ENCODE measurements around the gene TIMM13.
"Not testable (repeated sequence)": the region's sequence is repeated elsewhere in the genome, so short reads cannot be mapped to it uniquely, and the experiment has no call there.

TIMM13 gene

GRCh38 chr19:2415281-2415972, 12.0 kb downstream of the TIMM13 start:
- DNase-seq (ENCODE audit: low spot score) = no peak

DNA sequence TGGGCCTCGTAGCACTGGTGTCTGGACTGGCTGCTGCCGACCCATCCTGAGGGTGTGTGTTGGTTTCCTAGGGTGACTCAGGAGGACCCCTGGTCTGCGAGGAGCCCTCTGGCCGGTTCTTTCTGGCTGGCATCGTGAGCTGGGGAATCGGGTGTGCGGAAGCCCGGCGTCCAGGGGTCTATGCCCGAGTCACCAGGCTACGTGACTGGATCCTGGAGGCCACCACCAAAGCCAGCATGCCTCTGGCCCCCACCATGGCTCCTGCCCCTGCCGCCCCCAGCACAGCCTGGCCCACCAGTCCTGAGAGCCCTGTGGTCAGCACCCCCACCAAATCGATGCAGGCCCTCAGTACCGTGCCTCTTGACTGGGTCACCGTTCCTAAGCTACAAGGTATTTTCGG, 13.8 kb downstream of the TIMM13 start:
- DNase-seq (ENCODE audit: low spot score) = no peak

DNA sequence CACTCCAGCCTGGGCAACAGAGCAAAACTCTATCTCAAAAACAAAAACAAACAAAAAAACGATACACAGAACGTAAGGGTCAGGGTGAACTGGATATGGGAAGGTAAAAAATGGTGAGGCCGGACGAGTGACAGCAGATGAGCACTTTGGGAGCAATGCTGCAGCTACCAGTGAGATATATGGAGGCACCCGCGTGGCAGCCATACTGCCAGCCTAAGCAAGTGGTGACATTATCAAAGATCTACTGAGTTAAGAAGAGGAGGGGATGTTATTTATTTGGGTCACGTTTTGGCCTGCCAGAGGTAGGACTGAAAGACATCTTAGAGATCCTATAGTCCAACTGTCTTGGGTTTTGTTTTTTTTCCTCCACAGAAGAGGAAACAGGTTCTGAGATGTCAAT, 14.2 kb downstream of the TIMM13 start:
- no peak for DNase-seq (ENCODE audit: low spot score)

DNA sequence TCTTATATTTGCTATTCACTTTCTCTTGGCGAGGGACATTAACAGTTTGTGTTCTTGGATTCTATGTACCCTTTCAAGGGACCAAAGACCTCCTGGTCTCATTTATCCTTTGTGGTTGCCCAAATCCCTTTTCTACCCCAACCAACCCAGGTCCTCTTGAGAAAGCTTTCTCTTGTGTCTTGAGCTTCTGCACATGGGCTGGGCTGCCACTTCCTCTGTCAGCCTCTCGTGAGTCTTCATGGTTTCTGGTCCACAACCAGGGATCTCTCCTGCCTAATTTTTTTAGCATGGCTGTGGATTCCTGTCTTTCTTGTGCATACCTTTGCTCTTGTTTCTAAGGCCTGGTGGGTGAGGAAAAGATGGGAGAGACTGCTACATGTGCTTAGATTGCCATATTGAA, 14.9 kb downstream of the TIMM13 start:
- no peak for DNase-seq (ENCODE audit: low spot score)

DNA sequence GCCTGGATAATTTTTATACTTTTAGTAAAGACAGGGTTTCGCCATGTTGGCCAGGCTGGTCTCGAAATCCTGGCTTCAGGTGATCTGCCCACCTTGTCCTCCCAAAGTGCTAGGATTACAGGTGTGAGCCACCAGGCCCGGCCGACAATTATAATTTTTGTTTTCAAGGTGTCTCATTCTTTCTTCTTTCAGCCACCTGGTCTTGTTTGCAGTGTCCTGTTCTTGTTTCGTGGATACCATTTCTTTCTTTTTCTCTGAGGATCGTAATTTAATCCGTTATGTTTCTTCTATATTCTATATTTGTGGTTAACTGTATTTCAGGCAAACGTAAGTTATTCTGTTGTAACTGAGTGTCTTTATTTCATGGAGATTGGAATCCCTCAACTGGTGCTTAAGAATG, 15.7 kb downstream of the TIMM13 start:
- no peak for DNase-seq (ENCODE audit: low spot score)

GRCh38 chr19:2410023-2410422, 17.4 kb downstream of the TIMM13 start:
- no peak for DNase-seq (ENCODE audit: low spot score)

GRCh38 chr19:2409352-2409912, 18.0 kb downstream of the TIMM13 start:
- DNase-seq (ENCODE audit: low spot score) = no peak

DNA sequence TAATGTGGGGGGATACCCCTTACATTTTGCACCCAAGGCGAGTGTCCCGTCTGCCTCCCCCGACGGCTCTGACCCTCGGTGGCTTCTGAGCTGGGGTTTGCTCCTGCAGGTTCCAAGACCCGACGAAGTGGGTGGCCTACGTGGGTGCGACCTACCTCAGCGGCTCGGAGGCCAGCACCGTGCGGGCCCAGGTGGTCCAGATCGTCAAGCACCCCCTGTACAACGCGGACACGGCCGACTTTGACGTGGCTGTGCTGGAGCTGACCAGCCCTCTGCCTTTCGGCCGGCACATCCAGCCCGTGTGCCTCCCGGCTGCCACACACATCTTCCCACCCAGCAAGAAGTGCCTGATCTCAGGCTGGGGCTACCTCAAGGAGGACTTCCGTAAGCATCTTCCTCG, 19.1 kb downstream of the TIMM13 start:
- no peak for DNase-seq (ENCODE audit: low spot score)

GRCh38 chr19:2399582-2399981, 27.8 kb downstream of the TIMM13 start:
- DNase-seq (ENCODE audit: low spot score) = no peak

DNA sequence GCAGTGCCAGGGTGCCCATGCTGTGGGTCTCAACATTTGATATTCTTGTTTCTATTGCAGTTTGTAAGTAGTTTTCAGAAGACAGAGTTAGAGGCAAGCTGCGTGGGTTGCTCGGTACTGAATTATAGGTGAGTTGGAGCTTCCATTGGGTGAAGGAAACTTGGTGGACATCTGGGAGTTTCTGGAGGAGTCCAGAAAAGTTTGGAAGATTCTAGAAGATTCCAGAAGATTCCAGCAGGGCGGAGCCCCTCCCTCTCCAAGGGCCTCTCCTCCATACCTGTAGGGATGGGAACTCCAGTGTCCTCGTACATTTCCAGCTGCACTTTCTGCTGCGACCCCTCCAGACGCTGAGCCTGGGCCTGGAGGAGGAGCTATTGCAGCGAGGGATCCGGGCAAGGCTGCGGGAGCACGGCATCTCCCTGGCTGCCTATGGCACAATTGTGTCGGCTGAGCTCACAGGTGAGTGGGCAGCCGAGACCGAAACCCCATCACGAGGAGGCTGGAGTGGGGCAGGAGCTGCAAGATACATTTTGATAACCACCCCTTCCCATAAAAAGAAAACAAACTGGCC, 28.6 kb downstream of the TIMM13 start:
- no peak for DNase-seq (ENCODE audit: low spot score)

DNA sequence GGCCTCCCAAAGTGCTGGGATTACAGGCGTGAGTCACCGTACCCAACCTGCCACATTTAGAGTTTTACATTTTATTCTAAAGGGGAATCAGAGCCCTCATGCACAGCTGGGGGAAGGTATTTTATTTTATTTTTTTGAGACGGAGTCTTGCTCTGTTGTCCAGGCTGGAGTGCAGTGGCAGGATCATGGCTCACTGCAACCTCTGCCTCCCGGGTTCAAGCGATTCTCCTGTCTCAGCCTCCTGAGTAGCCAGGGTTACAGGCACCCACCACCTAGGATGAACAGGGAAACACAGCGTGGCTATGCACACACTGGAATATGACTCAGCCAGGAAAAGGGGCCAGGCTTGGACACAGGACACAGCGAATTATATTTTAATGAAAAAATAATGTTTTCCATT, 30.2 kb downstream of the TIMM13 start:
- not testable (repeated sequence) for DNase-seq (ENCODE audit: low spot score)

GRCh38 chr19:2395293-2395829, 32.0 kb downstream of the TIMM13 start:
- DNase-seq (ENCODE audit: low spot score) = not testable (repeated sequence)

DNA sequence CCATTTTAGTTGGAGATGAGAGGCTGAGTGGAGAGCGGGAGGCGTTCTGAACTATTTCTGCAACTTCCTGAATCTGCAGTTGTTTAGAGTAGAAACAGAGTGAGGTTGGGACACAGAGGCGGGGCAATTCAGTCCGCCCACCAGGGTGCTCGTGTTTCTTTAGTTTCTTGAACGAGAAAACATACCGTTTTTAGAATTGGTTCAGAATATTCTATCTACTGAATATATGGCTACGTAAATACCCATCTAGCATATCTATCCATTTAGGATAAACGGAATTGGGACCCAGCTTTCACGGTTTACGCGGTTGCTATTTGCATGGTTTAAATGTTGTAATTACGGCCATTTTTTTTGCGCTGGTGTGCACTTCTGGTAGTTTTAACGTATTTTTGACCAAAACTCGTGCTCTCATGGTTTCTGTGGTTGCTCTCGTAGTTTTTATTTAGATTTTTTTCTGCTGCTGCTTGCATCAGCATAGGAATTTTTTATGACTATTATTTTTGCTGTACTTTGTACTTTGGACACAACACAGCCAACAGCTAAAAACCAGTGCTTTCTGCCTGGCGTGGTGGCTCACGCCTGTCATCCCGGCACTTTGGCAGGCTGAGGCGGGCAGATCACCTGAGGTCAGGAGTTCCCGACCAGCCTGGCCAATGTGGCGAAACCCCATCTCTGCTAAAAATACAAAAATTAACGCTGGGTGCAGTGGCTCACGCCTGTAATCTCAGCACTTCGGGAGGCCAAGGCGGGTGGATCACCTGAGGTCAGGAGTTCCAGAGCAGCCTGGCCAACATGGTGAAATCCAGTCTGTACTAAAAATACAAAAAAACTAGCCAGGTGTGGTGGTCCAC, 32.7 kb downstream of the TIMM13 start:
- peak; percentile 45 for DNase-seq (ENCODE audit: low spot score)

- no peak for DNase-seq (ENCODE audit: low spot score)
Measured at GRCh38 chr19:2394054-2394441, 33.3 kb downstream of the TIMM13 start.

- not testable (repeated sequence) for DNase-seq (ENCODE audit: low spot score)
Measured at GRCh38 chr19:2392899-2393298, 34.5 kb downstream of the TIMM13 start.

- no peak for DNase-seq (ENCODE audit: low spot score)
Measured at GRCh38 chr19:2392366-2392765, 35.0 kb downstream of the TIMM13 start.

GRCh38 chr19:2391118-2391725, 36.2 kb downstream of the TIMM13 start:
- peak; percentile 71 for DNase-seq (ENCODE audit: low spot score)

DNA sequence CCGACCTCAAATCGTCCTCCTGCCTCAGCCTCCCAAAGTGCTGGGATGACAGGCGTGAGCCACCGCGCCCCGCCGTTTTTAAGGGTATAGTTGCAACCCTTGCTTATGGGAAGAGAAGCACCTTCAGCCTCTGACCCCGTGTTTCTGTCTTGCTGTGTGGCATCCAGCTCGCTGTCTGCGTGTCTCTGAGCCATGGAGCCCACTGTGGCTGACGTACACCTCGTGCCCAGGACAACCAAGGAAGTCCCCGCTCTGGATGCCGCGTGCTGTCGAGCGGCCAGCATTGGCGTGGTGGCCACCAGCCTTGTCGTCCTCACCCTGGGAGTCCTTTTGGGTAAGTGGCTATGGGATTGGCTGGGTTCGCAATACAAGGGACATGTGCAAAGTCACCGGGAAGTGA, 37.8 kb downstream of the TIMM13 start:
- DNase-seq (ENCODE audit: low spot score) = no peak

DNA sequence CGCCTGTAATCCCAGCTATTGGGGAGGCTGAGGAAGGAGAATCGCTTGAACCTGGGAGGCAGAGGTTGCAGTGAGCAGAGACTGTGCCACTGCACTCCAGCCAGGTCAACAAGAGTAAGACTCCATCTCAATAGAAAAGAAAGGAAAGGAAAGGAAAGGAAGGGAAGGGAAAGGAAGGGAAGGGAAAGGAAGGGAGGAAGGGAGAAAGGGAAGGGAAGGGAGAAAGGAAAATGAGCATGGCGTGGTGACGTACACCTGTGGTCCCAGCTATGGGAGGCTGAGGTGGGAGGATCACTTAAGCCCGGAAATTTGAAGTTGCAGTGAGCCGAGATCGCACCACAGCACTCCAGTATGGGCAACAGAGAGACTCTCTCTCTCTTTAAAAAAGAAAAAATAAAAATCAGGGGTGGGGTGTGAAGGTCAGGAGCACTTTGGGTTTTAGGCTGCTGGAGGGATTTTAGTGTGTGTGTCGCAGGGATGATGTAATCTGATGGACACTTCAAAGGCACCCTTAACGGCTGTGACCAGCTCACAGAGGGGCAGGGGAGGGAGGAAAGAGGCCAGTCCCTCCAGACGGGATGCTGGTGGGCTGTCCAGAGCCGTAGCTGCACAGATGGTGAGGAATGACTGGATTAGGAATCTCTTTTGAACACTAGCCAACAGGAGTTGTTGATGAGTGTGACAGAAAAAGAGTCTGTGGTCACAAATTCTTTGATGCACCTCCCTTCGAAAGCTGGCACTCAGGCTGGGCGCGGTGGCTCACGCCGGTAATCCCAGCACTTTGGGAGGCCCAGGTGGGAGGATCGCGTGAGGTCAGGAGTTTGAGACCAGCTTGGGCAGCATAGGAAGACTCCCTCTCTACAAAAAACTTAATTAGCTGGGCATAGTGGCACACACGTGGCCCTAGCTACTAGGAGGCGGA, 39.8 kb downstream of the TIMM13 start:
- DNase-seq (ENCODE audit: low spot score) = no peak

GRCh38 chr19:2385053-2385721, 42.2 kb downstream of the TIMM13 start:
- DNase-seq (ENCODE audit: low spot score) = peak; percentile 82
